Skin of body (tissue), 2 donors: Measurements from ENCODE around the gene PPM1L. TPM values are rescaled to one million over a fixed set of nuclear protein-coding genes. Genes with fewer than 3 reads are reported as not detected.

Experiments used
- DNase-seq: peaks from one replicate; lab custom pipeline; 2025; lab: John Stamatoyannopoulos, UW
- total RNA-seq: library from RNA; depleted of rRNA; stranded (reverse); fragments of >200 nt; gene quantifications from one replicate; pipeline ENCODE4 v1.2.3, GENCODE V29; 2014

Gene PPM1L
- total RNA-seq, 1 donor from 2014 or later: 12.0 TPM

- peak; percentile 10 for DNase-seq
These were observed 279.0 kb downstream of the PPM1L start for GRCh38 chr3:161034913-161035550.

GRCh38 chr3:161035711-161036110 lies 279.7 kb downstream of the PPM1L start:
- no peak for DNase-seq

- no peak for DNase-seq
These were observed 282.7 kb downstream of the PPM1L start for GRCh38 chr3:161038725-161039124.

- DNase-seq: no peak
These were observed 286.0 kb downstream of the PPM1L start for GRCh38 chr3:161042023-161042501.

GRCh38 chr3:161043336-161044035 lies 287.5 kb downstream of the PPM1L start:
- DNase-seq: no peak

- DNase-seq: no peak
These were observed 293.7 kb downstream of the PPM1L start for GRCh38 chr3:161049683-161050248.

GRCh38 chr3:161050935-161051334 lies 294.9 kb downstream of the PPM1L start:
- no peak for DNase-seq

GRCh38 chr3:161051856-161052255 lies 295.8 kb downstream of the PPM1L start:
- no peak for DNase-seq

GRCh38 chr3:161054860-161055604 lies 299.0 kb downstream of the PPM1L start:
- DNase-seq: no peak

GRCh38 chr3:161064413-161064812 lies 308.4 kb downstream of the PPM1L start:
- no peak for DNase-seq

GRCh38 chr3:161066930-161067329 lies 310.9 kb downstream of the PPM1L start:
- DNase-seq: no peak

- DNase-seq: no peak
These were observed 311.3 kb downstream of the PPM1L start for GRCh38 chr3:161067335-161067734.

- no peak for DNase-seq
These were observed 313.6 kb downstream of the PPM1L start for GRCh38 chr3:161069511-161070251.

GRCh38 chr3:161070252-161070930 lies 314.4 kb downstream of the PPM1L start:
- DNase-seq: no peak

- DNase-seq: no peak
These were observed 315.1 kb downstream of the PPM1L start for GRCh38 chr3:161070980-161071663.

- no peak for DNase-seq
These were observed 316.2 kb downstream of the PPM1L start for GRCh38 chr3:161072211-161072621.

GRCh38 chr3:161072751-161073150 lies 316.7 kb downstream of the PPM1L start:
- DNase-seq: no peak

- DNase-seq: no peak
These were observed 317.1 kb downstream of the PPM1L start for GRCh38 chr3:161073181-161073580.

- DNase-seq: no peak
These were observed 325.6 kb downstream of the PPM1L start for GRCh38 chr3:161081633-161082032.

- DNase-seq: no peak
These were observed 326.0 kb downstream of the PPM1L start for GRCh38 chr3:161082063-161082462.
